HG02973 (cell line): Measurements from ENCODE around the gene TEX12.
"Not testable (repeated sequence)": the region's sequence is repeated elsewhere in the genome, so short reads cannot be mapped to it uniquely, and the experiment has no call there.

ENCODE experiments used
- ATAC-seq: cut with Tn5 transposase; IDR thresholded peaks from one replicate; pipeline ENCODE4 v1.9.1; 2021; ENCODE audit warnings: moderate library complexity; ENCODE audit not compliant: unreplicated experiment

Gene TEX12

GRCh38 chr11:112167145-112167544, at the start of gene TEX12:
TSS of gene TEX12 (plus strand) at chr11:112167372. CDS start at chr11:112169269, 1,897 bp downstream.
- ATAC-seq: no peak

- no peak for ATAC-seq
Observed at GRCh38 chr11:112118176-112118575, 49.0 kb upstream of the TEX12 start.

GRCh38 chr11:112121981-112122615, 45.1 kb upstream of the TEX12 start:
- ATAC-seq: no peak

- no peak for ATAC-seq
Observed at GRCh38 chr11:112123129-112123528, 44.0 kb upstream of the TEX12 start.

- ATAC-seq: no peak
Observed at GRCh38 chr11:112127056-112127455, 40.1 kb upstream of the TEX12 start.

- ATAC-seq: no peak
Observed at GRCh38 chr11:112128483-112129121, 38.6 kb upstream of the TEX12 start.

- no peak for ATAC-seq
Observed at GRCh38 chr11:112129656-112130055, 37.5 kb upstream of the TEX12 start.

- no peak for ATAC-seq
Observed at GRCh38 chr11:112132737-112133136, 34.4 kb upstream of the TEX12 start.

- no peak for ATAC-seq
Observed at GRCh38 chr11:112134473-112134872, 32.7 kb upstream of the TEX12 start.

GRCh38 chr11:112143597-112143996, 23.6 kb upstream of the TEX12 start:
- no peak for ATAC-seq

GRCh38 chr11:112150517-112150916, 16.7 kb upstream of the TEX12 start:
- ATAC-seq: no peak

GRCh38 chr11:112156153-112156955, 10.8 kb upstream of the TEX12 start:
- no peak for ATAC-seq

- ATAC-seq: no peak
Observed at GRCh38 chr11:112156956-112157766, 10.0 kb upstream of the TEX12 start.

- ATAC-seq: no peak
Observed at GRCh38 chr11:112159098-112160065, 7.8 kb upstream of the TEX12 start.

- no peak for ATAC-seq
Observed at GRCh38 chr11:112160091-112160848, 6.9 kb upstream of the TEX12 start.

GRCh38 chr11:112161012-112161411, 6.2 kb upstream of the TEX12 start:
- no peak for ATAC-seq

GRCh38 chr11:112162200-112162599, 5.0 kb upstream of the TEX12 start:
- not testable (repeated sequence) for ATAC-seq

- ATAC-seq: no peak
Observed at GRCh38 chr11:112162761-112163546, 4.2 kb upstream of the TEX12 start.
